DND-41 (cell line): ENCODE measurements around the gene BIRC2.

Experiments used
- ATAC-seq: fragments of 200-7000 bp; cut with Tn5 transposase; 3 replicates; pipeline ENCODE4 v1.9.1; 2021; ENCODE audit warnings: low read depth; ENCODE audit not compliant: insufficient read depth
- DNase-seq: peaks from one replicate; pipeline ENCODE4 v3.0.0-alpha.2; 2020
- H2AFZ ChIP-seq: 2 replicates; pipeline ENCODE4 v1.6.0; 2012; ENCODE audit warnings: low read depth, low read length
- H3K27ac ChIP-seq: 2 replicates; pipeline ENCODE4 v1.5.1; 2012; ENCODE audit warnings: low read length, inconsistent platforms
- H3K27me3 ChIP-seq: fragments of 200-600 bp; sonication (generic); 2 replicates; pipeline ENCODE4 v1.6.0; 2012; ENCODE audit warnings: low read length, mild to moderate bottlenecking, inconsistent platforms; ENCODE audit not compliant: insufficient read depth, poor library complexity
- H3K36me3 ChIP-seq: 2 replicates; pipeline ENCODE4 v1.5.1; 2012; ENCODE audit warnings: low read length, inconsistent platforms; ENCODE audit not compliant: insufficient read depth
- H3K4me1 ChIP-seq: 2 replicates; pipeline ENCODE4 v1.5.1; 2012; ENCODE audit warnings: mild to moderate bottlenecking, low read length; ENCODE audit not compliant: insufficient read depth
- H3K4me2 ChIP-seq: 2 replicates; pipeline ENCODE4 v1.6.0; 2012; ENCODE audit warnings: mild to moderate bottlenecking, moderate library complexity, low read length, inconsistent platforms; ENCODE audit not compliant: insufficient read depth
- H3K4me3 ChIP-seq, 2 experiments: fragments of 200-600 bp in 1 of 2; shearing (Covaris generic) in 1 of 2; 2 replicates each; pipeline ENCODE4 v1.5.1; 2012 to 2016; ENCODE audit warnings: inconsistent platforms in 2 of 2, low read length in 2 of 2, mild to moderate bottlenecking in 2 of 2, low read depth in 1 of 2, moderate library complexity in 1 of 2
- H3K79me2 ChIP-seq: 2 replicates; pipeline ENCODE4 v1.6.0; 2012; ENCODE audit warnings: low read length, inconsistent platforms; ENCODE audit not compliant: insufficient read depth
- H3K9ac ChIP-seq: 2 replicates; pipeline ENCODE4 v1.6.0; 2012; ENCODE audit warnings: low read depth, mild to moderate bottlenecking, inconsistent platforms, low read length, moderate library complexity
- H3K9me3 ChIP-seq: 2 replicates; pipeline ENCODE4 v1.5.1; 2012; ENCODE audit warnings: low read length, moderate library complexity, mild to moderate bottlenecking, inconsistent platforms; ENCODE audit not compliant: insufficient read depth, severe bottlenecking
- H4K20me1 ChIP-seq: 2 replicates; pipeline ENCODE4 v1.6.0; 2012; ENCODE audit warnings: low read length; ENCODE audit not compliant: insufficient read depth
- EZH2 ChIP-seq: IDR thresholded peaks from 3 replicates; pipeline ENCODE4 v1.6.1; 2012; ENCODE audit warnings: borderline replicate concordance, low read depth, mild to moderate bottlenecking, moderate library complexity, low read length, inconsistent platforms; ENCODE audit not compliant: severe bottlenecking
- TF ChIP-seq, protein P1 (sequence below): IDR thresholded peaks from 2 replicates; pipeline ENCODE4 v1.5.1; 2012; ENCODE audit warnings: borderline replicate concordance, low read length, moderate library complexity, mild to moderate bottlenecking; ENCODE audit not compliant: poor library complexity, severe bottlenecking; ENCODE audit errors: extremely low read depth

BIRC2 gene

GRCh38 chr11:102307727-102308038 lies 39.3 kb upstream of the BIRC2 start:
- H2AFZ ChIP-seq, result no peak overlapping the region
- H3K27ac ChIP-seq, result peak overlapping the region; percentile 82; the same call in 1 of the 2 replicates
- H3K36me3 ChIP-seq, result no peaks in the 10 kb centered on the region
- TF ChIP-seq, protein P1, sequence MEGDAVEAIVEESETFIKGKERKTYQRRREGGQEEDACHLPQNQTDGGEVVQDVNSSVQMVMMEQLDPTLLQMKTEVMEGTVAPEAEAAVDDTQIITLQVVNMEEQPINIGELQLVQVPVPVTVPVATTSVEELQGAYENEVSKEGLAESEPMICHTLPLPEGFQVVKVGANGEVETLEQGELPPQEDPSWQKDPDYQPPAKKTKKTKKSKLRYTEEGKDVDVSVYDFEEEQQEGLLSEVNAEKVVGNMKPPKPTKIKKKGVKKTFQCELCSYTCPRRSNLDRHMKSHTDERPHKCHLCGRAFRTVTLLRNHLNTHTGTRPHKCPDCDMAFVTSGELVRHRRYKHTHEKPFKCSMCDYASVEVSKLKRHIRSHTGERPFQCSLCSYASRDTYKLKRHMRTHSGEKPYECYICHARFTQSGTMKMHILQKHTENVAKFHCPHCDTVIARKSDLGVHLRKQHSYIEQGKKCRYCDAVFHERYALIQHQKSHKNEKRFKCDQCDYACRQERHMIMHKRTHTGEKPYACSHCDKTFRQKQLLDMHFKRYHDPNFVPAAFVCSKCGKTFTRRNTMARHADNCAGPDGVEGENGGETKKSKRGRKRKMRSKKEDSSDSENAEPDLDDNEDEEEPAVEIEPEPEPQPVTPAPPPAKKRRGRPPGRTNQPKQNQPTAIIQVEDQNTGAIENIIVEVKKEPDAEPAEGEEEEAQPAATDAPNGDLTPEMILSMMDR, result no peak
- no peak for TF ChIP-seq EZH2
- no peak overlapping the region for H3K4me3 ChIP-seq
- no peaks in the 10 kb centered on the region for H4K20me1 ChIP-seq
- no peak overlapping the region for H3K9ac ChIP-seq
- peaks cover 60% of the 10 kb centered on the region for H3K4me1 ChIP-seq
- no peaks in the 10 kb centered on the region for H3K27me3 ChIP-seq
- DNase-seq (no peak), ATAC-seq (no peak)
- H3K79me2 ChIP-seq, result no peaks in the 10 kb centered on the region
- H3K9me3 ChIP-seq, result peaks cover 5% of the 10 kb centered on the region
- H3K4me2 ChIP-seq, result peak overlapping the region; percentile 59; the same call in 1 of the 2 replicates

DNA sequence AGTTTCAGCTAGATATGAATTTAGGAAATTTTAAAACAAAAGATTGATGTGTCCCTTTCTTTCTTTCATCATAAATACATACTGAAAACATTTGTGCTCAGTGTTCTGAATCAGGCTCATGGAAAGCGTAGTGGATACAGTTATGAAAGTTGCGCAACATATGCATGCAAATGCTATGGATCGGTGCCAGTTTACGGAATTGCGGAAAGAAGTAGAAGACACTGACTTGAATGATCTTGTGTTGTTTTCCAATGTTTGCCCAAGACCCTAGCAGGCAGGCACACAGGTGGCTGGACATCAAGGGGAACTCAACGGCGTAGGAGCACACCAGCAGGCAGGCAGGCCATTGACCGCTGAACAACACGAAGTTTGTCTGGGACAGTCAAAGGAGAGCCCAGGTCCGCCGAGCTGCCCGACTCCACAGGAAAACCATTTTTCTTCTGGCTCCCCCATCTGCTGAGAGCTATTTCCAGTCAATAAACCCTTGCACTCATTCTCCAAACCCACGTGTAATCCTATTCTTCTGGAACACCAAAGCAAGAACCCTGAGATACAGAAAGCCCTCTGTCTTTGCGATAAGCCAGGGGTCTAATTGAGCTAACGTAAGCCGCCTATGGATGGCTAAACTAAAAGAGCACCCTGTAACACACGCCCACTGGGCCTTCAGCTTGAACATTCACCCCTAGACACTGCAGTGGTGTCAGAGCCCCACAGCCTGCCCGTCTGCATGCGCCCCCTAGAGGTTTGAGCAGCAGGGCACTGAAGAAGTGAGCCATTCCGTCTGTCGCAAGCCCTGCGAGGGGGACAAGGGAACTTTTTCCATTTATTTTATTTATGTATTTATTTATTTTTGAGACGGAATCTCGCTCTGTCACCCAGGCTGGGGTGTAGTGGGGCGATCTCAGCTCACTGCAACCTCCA lies 37.1 kb upstream of the BIRC2 start:
- Histone ChIP-seq H3K27ac (no peak overlapping the region), H3K4me3 (no peak overlapping the region), H3K9me3 (no peaks in the 10 kb centered on the region), H3K4me2 (no peak overlapping the region), H3K27me3 (no peaks in the 10 kb centered on the region), H4K20me1 (no peaks in the 10 kb centered on the region), H3K36me3 (no peaks in the 10 kb centered on the region), H3K9ac (no peak overlapping the region), H3K79me2 (no peaks in the 10 kb centered on the region), H3K4me1 (peaks cover 55% of the 10 kb centered on the region), H2AFZ (no peak overlapping the region)
- TF ChIP-seq, protein P1, result peak; percentile 45
- no peak for TF ChIP-seq EZH2
- no peak for ATAC-seq
- DNase-seq, result no peak

GRCh38 chr11:102312667-102313066 lies 34.3 kb upstream of the BIRC2 start:
- H2AFZ ChIP-seq, result peak overlapping the region; percentile 66
- no peaks in the 10 kb centered on the region for H3K36me3 ChIP-seq
- no peaks in the 10 kb centered on the region for H3K9me3 ChIP-seq
- peak overlapping the region in 1 of 2 experiments; percentile 24; a peak in 3 of 4 replicates for H3K4me3 ChIP-seq
- H3K79me2 ChIP-seq, result no peaks in the 10 kb centered on the region
- ATAC-seq, result peak; percentile 25; the same call in 1 of the 3 replicates
- H3K9ac ChIP-seq, result peak overlapping the region; percentile 41
- TF ChIP-seq, protein P1, result no peak
- no peak for TF ChIP-seq EZH2
- H3K27me3 ChIP-seq, result no peaks in the 10 kb centered on the region
- H3K27ac ChIP-seq, result peak overlapping the region; percentile 72
- H3K4me2 ChIP-seq, result peak overlapping the region; percentile 58
- no peaks in the 10 kb centered on the region for H4K20me1 ChIP-seq
- H3K4me1 ChIP-seq, result peaks cover 41% of the 10 kb centered on the region
- DNase-seq, result no peak
